Mesothelial cell of epicardium (in vitro differentiated cells): Measurements from ENCODE around the gene PATJ. TPM values are rescaled to one million over a fixed set of nuclear protein-coding genes. Genes with fewer than 3 reads are reported as not detected.
"Not testable (repeated sequence)": the region's sequence is repeated elsewhere in the genome, so short reads cannot be mapped to it uniquely, and the experiment has no call there.

Source experiments
- DNase-seq, 2 experiments: peaks; one replicate each; pipeline ENCODE4 v3.0.0; 2021; ENCODE audit warnings: low spot score in 2 of 2; ENCODE audit not compliant: unreplicated experiment in 2 of 2
- H3K27ac Mint-ChIP-seq: 2 replicates; pipeline ENCODE4 v1.8.0; 2021; ENCODE audit warnings: mixed read lengths
- H3K27me3 Mint-ChIP-seq: 2 replicates; pipeline ENCODE4 v1.8.0; 2021; ENCODE audit warnings: low read depth, mixed read lengths
- H3K36me3 Mint-ChIP-seq: 2 replicates; pipeline ENCODE4 v1.8.0; 2021; ENCODE audit warnings: mixed read lengths
- H3K4me1 Mint-ChIP-seq: 2 replicates; pipeline ENCODE4 v1.8.0; 2021; ENCODE audit warnings: mixed read lengths
- H3K4me3 Mint-ChIP-seq: 2 replicates; pipeline ENCODE4 v1.8.0; 2021; ENCODE audit warnings: mild to moderate bottlenecking, moderate library complexity, mixed read lengths
- H3K9me3 Mint-ChIP-seq: 2 replicates; pipeline ENCODE4 v1.8.0; 2021; ENCODE audit warnings: mixed read lengths
- total RNA-seq: library from RNA; stranded (reverse); gene quantifications from 3 replicates; pipeline ENCODE4 v1.2.1, GENCODE V29; 2021
- TF ChIP-seq, protein P1 (sequence below): fragments of 200-600 bp; sonication (generic); IDR thresholded peaks from one replicate; pipeline ENCODE4 v1.5.0; 2021; ENCODE audit warnings: antibody characterized with exemption; ENCODE audit not compliant: unreplicated experiment

PATJ gene
- total RNA-seq, 1 donor from 2014 or later, result 129 TPM

DNA sequence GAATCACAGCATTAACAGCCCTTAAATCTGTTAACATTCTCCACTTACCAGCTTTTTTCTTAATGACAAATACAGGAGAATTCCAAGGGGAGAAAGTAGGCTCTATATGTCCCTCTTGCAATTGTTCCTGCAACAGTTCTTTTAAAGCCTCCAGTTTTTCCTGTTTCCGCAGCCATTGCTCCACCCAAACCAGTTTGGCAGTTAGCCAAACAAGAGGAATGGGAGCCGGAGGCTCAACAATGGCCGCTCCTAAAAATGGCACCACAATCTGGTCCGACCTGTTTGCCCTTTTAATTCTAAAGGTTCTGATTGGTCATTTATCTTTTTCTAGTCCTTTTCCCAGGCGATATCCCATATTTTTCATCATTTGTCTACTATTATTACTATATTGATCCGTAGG is 438.4 kb downstream of the PATJ start:
- peaks cover 67% of the 10 kb centered on the region for H3K4me1 Mint-ChIP-seq
- no peaks in the 10 kb centered on the region for H3K9me3 Mint-ChIP-seq
- TF ChIP-seq, protein P1, sequence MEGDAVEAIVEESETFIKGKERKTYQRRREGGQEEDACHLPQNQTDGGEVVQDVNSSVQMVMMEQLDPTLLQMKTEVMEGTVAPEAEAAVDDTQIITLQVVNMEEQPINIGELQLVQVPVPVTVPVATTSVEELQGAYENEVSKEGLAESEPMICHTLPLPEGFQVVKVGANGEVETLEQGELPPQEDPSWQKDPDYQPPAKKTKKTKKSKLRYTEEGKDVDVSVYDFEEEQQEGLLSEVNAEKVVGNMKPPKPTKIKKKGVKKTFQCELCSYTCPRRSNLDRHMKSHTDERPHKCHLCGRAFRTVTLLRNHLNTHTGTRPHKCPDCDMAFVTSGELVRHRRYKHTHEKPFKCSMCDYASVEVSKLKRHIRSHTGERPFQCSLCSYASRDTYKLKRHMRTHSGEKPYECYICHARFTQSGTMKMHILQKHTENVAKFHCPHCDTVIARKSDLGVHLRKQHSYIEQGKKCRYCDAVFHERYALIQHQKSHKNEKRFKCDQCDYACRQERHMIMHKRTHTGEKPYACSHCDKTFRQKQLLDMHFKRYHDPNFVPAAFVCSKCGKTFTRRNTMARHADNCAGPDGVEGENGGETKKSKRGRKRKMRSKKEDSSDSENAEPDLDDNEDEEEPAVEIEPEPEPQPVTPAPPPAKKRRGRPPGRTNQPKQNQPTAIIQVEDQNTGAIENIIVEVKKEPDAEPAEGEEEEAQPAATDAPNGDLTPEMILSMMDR, result no peak
- peak overlapping the region; percentile 58 for H3K27ac Mint-ChIP-seq
- no peak for DNase-seq
- no peaks in the 10 kb centered on the region for H3K27me3 Mint-ChIP-seq
- H3K4me3 Mint-ChIP-seq, result no peak overlapping the region
- no peaks in the 10 kb centered on the region for H3K36me3 Mint-ChIP-seq

- Mint-ChIP-seq H3K4me1 (peaks cover 67% of the 10 kb centered on the region), H3K9me3 (no peaks in the 10 kb centered on the region), H3K27me3 (no peaks in the 10 kb centered on the region), H3K4me3 (no peak overlapping the region), H3K36me3 (no peaks in the 10 kb centered on the region), H3K27ac (peak overlapping the region; percentile 60)
- TF ChIP-seq, protein P1, result no peak
- DNase-seq, result no peak
Observed at GRCh38 chr1:62181532-62181931, 439.3 kb downstream of the PATJ start.

GRCh38 chr1:62182157-62182556 is 439.9 kb downstream of the PATJ start:
- H3K27me3 Mint-ChIP-seq, H3K36me3 Mint-ChIP-seq, H3K27ac Mint-ChIP-seq, DNase-seq, H3K9me3 Mint-ChIP-seq, H3K4me3 Mint-ChIP-seq: not testable (repeated sequence)
- H3K4me1 Mint-ChIP-seq, result peaks cover 67% of the 10 kb centered on the region

- H3K36me3 Mint-ChIP-seq, H3K9me3 Mint-ChIP-seq, H3K4me3 Mint-ChIP-seq, DNase-seq, H3K27me3 Mint-ChIP-seq: not testable (repeated sequence)
- Mint-ChIP-seq H3K27ac (peak overlapping the region; percentile 21), H3K4me1 (peaks cover 55% of the 10 kb centered on the region)
Observed at GRCh38 chr1:62183164-62184020, 441.1 kb downstream of the PATJ start.

DNA sequence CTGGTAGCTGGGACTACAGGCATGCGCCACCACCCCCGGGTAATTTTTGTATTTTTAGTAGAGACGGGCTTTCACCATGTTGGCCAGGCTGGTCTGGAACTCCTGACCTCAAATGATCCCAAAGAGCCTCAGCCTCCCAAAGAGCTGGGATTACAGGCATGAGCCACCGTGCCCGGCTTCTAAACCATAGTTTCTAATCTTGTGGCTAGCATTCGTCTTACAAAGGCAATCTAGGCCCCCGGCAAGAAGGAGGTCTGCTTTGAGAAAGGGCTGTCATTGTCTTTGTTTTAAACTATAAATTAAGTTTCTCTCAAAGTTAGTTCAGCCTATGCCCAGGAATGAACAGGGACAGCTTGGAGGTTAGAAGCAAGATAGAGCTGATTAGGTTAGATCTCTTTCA is 442.1 kb downstream of the PATJ start:
- no peaks in the 10 kb centered on the region for H3K27me3 Mint-ChIP-seq
- DNase-seq, result no peak
- TF ChIP-seq, protein P1, result no peak
- peaks cover 2% of the 10 kb centered on the region for H3K9me3 Mint-ChIP-seq
- H3K4me3 Mint-ChIP-seq, result no peak overlapping the region
- no peaks in the 10 kb centered on the region for H3K36me3 Mint-ChIP-seq
- H3K4me1 Mint-ChIP-seq, result peaks cover 48% of the 10 kb centered on the region
- no peak overlapping the region for H3K27ac Mint-ChIP-seq

DNA sequence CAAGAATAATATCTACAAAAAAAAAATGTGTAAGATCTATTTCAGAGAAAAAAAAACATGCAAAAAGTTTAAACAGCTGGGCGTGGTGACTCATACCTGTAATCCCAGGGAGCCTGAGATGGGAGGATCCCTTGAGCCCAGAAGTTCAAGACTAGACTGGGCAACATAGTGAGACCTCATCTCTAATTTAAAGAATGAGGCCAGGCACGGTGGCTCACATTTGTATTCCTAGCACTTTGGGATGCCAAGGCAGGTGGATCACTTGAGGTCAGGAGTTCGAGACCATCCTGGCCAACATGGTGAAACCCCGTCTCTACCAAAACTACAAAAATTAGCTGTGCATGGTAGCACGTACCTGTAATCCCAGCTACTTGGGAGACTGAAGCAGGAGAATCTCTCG is 443.0 kb downstream of the PATJ start:
- not testable (repeated sequence) for H3K9me3 Mint-ChIP-seq, H3K4me3 Mint-ChIP-seq, DNase-seq

GRCh38 chr1:62185677-62186076 is 443.4 kb downstream of the PATJ start:
- peaks cover 2% of the 10 kb centered on the region for H3K9me3 Mint-ChIP-seq
- DNase-seq, result no peak
- TF ChIP-seq, protein P1, result no peak

More for the DNA sequence above, 443.0 kb downstream of the PATJ start:
- not testable (repeated sequence) for H3K27ac Mint-ChIP-seq, H3K27me3 Mint-ChIP-seq, H3K36me3 Mint-ChIP-seq
- H3K4me1 Mint-ChIP-seq, result peaks cover 39% of the 10 kb centered on the region

More at GRCh38 chr1:62185677-62186076, 443.4 kb downstream of the PATJ start:
- Mint-ChIP-seq H3K27ac (no peak overlapping the region), H3K27me3 (no peaks in the 10 kb centered on the region), H3K36me3 (no peaks in the 10 kb centered on the region), H3K4me1 (peaks cover 35% of the 10 kb centered on the region), H3K4me3 (no peak overlapping the region)
